ENCODE results near the gene DTD2.

DTD2 gene

GRCh38 chr14:31419179-31419966, 37.9 kb downstream of the DTD2 start:
- no peak for DNase-seq (ENCODE audit: low read depth)
- TF ChIP-seq CTCF (IDR thresholded peaks at IDR 0.05; ENCODE audit: insufficient read depth, low read depth, low read length, missing control alignments) = no peak

DNA sequence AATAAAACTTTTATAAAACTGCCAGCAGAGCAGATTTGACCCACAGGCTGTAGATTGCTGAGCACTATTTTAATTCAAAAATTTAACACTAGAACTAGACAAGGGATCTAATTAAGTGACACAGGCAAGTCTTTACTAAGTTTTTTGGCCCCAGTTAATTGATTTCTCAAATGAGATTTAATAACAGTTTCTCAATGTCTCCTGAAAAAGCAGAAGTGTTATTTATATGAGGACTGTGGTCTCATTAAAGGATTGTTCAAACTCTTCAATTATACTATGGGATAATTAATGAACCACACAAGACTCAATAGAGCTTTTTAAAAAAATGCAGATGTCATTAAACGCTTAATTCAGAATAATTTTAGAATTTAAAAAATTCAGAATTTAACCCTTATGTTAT, 38.9 kb downstream of the DTD2 start:
- no peak for DNase-seq (ENCODE audit: low read depth)
- no peak overlapping the region for H3K4me3 ChIP-seq (ENCODE audit: low read depth, low read length)
- no peak for TF ChIP-seq CTCF (IDR thresholded peaks at IDR 0.05; ENCODE audit: insufficient read depth, low read depth, low read length, missing control alignments)

More at GRCh38 chr14:31419179-31419966, 37.9 kb downstream of the DTD2 start:
- peak overlapping the region; percentile 61 for H3K4me3 ChIP-seq (ENCODE audit: low read depth, low read length)

GRCh38 chr14:31414190-31414833, 43.0 kb downstream of the DTD2 start:
- no peak overlapping the region for H3K4me3 ChIP-seq (ENCODE audit: low read depth, low read length)
- no peak for DNase-seq (ENCODE audit: low read depth)
- no peak for TF ChIP-seq CTCF (IDR thresholded peaks at IDR 0.05; ENCODE audit: insufficient read depth, low read depth, low read length, missing control alignments)

GRCh38 chr14:31411218-31411727, 46.0 kb downstream of the DTD2 start:
- DNase-seq (ENCODE audit: low read depth) = no peak
- no peak for TF ChIP-seq CTCF (IDR thresholded peaks at IDR 0.05; ENCODE audit: insufficient read depth, low read depth, low read length, missing control alignments)
- H3K4me3 ChIP-seq (ENCODE audit: low read depth, low read length) = no peak overlapping the region

GRCh38 chr14:31410048-31410650, 47.2 kb downstream of the DTD2 start:
- peak overlapping the region; percentile 15; the same call in 1 of the 2 replicates for H3K4me3 ChIP-seq (ENCODE audit: low read depth, low read length)
- DNase-seq (ENCODE audit: low read depth) = no peak

GRCh38 chr14:31408421-31408820, 48.9 kb downstream of the DTD2 start:
- TF ChIP-seq CTCF (IDR thresholded peaks at IDR 0.05; ENCODE audit: insufficient read depth, low read depth, low read length, missing control alignments) = no peak
- H3K4me3 ChIP-seq (ENCODE audit: low read depth, low read length) = no peak overlapping the region
- no peak for DNase-seq (ENCODE audit: low read depth)

More at GRCh38 chr14:31410048-31410650, 47.2 kb downstream of the DTD2 start:
- TF ChIP-seq CTCF (IDR thresholded peaks at IDR 0.05; ENCODE audit: insufficient read depth, low read depth, low read length, missing control alignments) = no peak

Measured in GM12865 (cell line).